Measurements from ENCODE around the gene ACTL7A. TPM values are rescaled to one million over a fixed set of nuclear protein-coding genes. Genes with fewer than 3 reads are reported as not detected.
A peak's percentile ranks its signal among the peaks of the same experiment; 100 is the strongest.

ACTL7A gene
- not detected for total RNA-seq

GRCh38 chr9:108861997-108862396 is at the start of gene ACTL7A:
ACTL7A (plus strand) TSS chr9:108862266; CDS start chr9:108862323, 57 bp downstream.
- Histone ChIP-seq H3K4me1 (no peaks in the 10 kb centered on the region), H3K27me3 (no peaks in the 10 kb centered on the region), H3K36me3 (no peaks in the 10 kb centered on the region), H3K9me3 (no peaks in the 10 kb centered on the region), H3K4me3 (no peak within 1 kb of the TSS), H3K27ac (no peak within 1 kb of the TSS)
- intact Hi-C loops (cut with DNase I; ENCODE audit: low total_unique reads): no loop called here
- TF ChIP-seq EP300 (IDR thresholded peaks at IDR 0.05; ENCODE audit: low read depth): no peak
- TF ChIP-seq POLR2A (IDR thresholded peaks at IDR 0.05): no peak
- no peak for DNase-seq
- WGBS, 2 donors (ENCODE audit: low coverage in 1 of 2): 86 to 93% methylated on average over 2 to 3 of the region's 3 CpGs
- in situ Hi-C loops (cut with MboI; ENCODE audit: low pct_ligation_motif_present in 1 of 4, low pct_unique_long_range_greater_than_20kb in 1 of 4, low sequenced_read_pairs in 3 of 4): loop anchor here in 1 of 4 donors (25.0 kb wide), 1 partner anchor 100 kb away; no protein-coding TSS in a partner anchor

GRCh38 chr9:108812396-108813025 is 49.6 kb upstream of the ACTL7A start:
- Histone ChIP-seq H3K9me3 (no peaks in the 10 kb centered on the region), H3K27me3 (no peaks in the 10 kb centered on the region), H3K4me3 (no peak overlapping the region), H3K27ac (no peak overlapping the region), H3K4me1 (no peaks in the 10 kb centered on the region), H3K36me3 (no peaks in the 10 kb centered on the region)
- in situ Hi-C loops (cut with MboI; ENCODE audit: low pct_ligation_motif_present in 1 of 4, low pct_unique_long_range_greater_than_20kb in 1 of 4, low sequenced_read_pairs in 3 of 4) (no loop called here), intact Hi-C loops (cut with DNase I; ENCODE audit: low total_unique reads) (no loop called here)
- TF ChIP-seq POLR2A (IDR thresholded peaks at IDR 0.05): no peak
- 78 to 79% methylated on average over 4 to 8 of the region's 8 CpGs for WGBS, 2 donors (ENCODE audit: low coverage in 1 of 2)
- no peak for DNase-seq

- in situ Hi-C loops (cut with MboI; ENCODE audit: low pct_ligation_motif_present in 1 of 4, low pct_unique_long_range_greater_than_20kb in 1 of 4, low sequenced_read_pairs in 3 of 4) (no loop called here), intact Hi-C loops (cut with DNase I; ENCODE audit: low total_unique reads) (no loop called here)
- Histone ChIP-seq H3K27me3 (no peaks in the 10 kb centered on the region), H3K4me1 (no peaks in the 10 kb centered on the region), H3K4me3 (no peak overlapping the region), H3K36me3 (no peaks in the 10 kb centered on the region), H3K27ac (no peak overlapping the region), H3K9me3 (no peaks in the 10 kb centered on the region)
- peak in 1 of 5 experiments; percentile 18 for TF ChIP-seq CTCF (IDR thresholded peaks at IDR 0.05)
- no peak for TF ChIP-seq POLR2A (IDR thresholded peaks at IDR 0.05)
- TF ChIP-seq POLR2AphosphoS5 (IDR thresholded peaks at IDR 0.05): no peak
- no peak for TF ChIP-seq EP300 (IDR thresholded peaks at IDR 0.05; ENCODE audit: low read depth)
- WGBS, 2 donors (ENCODE audit: low coverage in 1 of 2): 79 to 86% methylated on average over 1 to 2 of the region's 2 CpGs
- DNase-seq: no peak
Observed at GRCh38 chr9:108813951-108814601, 48.0 kb upstream of the ACTL7A start.

GRCh38 chr9:108815156-108815555 is 46.9 kb upstream of the ACTL7A start:
- H3K9me3 ChIP-seq: no peaks in the 10 kb centered on the region
- no peaks in the 10 kb centered on the region for H3K36me3 ChIP-seq
- TF ChIP-seq POLR2AphosphoS5 (IDR thresholded peaks at IDR 0.05) (no peak), EP300 (IDR thresholded peaks at IDR 0.05; ENCODE audit: low read depth) (no peak), POLR2A (IDR thresholded peaks at IDR 0.05) (no peak), CTCF (IDR thresholded peaks at IDR 0.05) (no peak)
- H3K4me3 ChIP-seq: no peak overlapping the region
- no peak overlapping the region for H3K27ac ChIP-seq
- intact Hi-C loops (cut with DNase I; ENCODE audit: low total_unique reads): no loop called here
- no peaks in the 10 kb centered on the region for H3K27me3 ChIP-seq
- 65 to 80% methylated on average over 2 to 3 of the region's 3 CpGs for WGBS, 2 donors (ENCODE audit: low coverage in 1 of 2)
- no peak for DNase-seq
- H3K4me1 ChIP-seq: no peaks in the 10 kb centered on the region
- in situ Hi-C loops (cut with MboI; ENCODE audit: low pct_ligation_motif_present in 1 of 4, low pct_unique_long_range_greater_than_20kb in 1 of 4, low sequenced_read_pairs in 3 of 4): no loop called here

GRCh38 chr9:108816037-108816436 is 46.0 kb upstream of the ACTL7A start:
- intact Hi-C loops (cut with DNase I; ENCODE audit: low total_unique reads): no loop called here
- H3K4me3 ChIP-seq: no peak overlapping the region
- H3K27ac ChIP-seq: no peak overlapping the region
- no peaks in the 10 kb centered on the region for H3K4me1 ChIP-seq
- in situ Hi-C loops (cut with MboI; ENCODE audit: low pct_ligation_motif_present in 1 of 4, low pct_unique_long_range_greater_than_20kb in 1 of 4, low sequenced_read_pairs in 3 of 4): no loop called here
- H3K27me3 ChIP-seq: no peaks in the 10 kb centered on the region
- no peak for DNase-seq
- H3K9me3 ChIP-seq: no peaks in the 10 kb centered on the region
- WGBS, 2 donors (ENCODE audit: low coverage in 1 of 2): 51 to 66% methylated on average over 9 to 10 of the region's 10 CpGs
- H3K36me3 ChIP-seq: no peaks in the 10 kb centered on the region
- TF ChIP-seq POLR2A (IDR thresholded peaks at IDR 0.05) (no peak), POLR2AphosphoS5 (IDR thresholded peaks at IDR 0.05) (no peak), CTCF (IDR thresholded peaks at IDR 0.05) (no peak), EP300 (IDR thresholded peaks at IDR 0.05; ENCODE audit: low read depth) (no peak)

All from transverse colon (tissue), 4 donors.